Measurements from ENCODE around the gene ZSWIM4.
"Not testable (repeated sequence)": the region's sequence is repeated elsewhere in the genome, so short reads cannot be mapped to it uniquely, and the experiment has no call there.

The ZSWIM4 gene

GRCh38 chr19:13838435-13839129 is 43.3 kb downstream of the ZSWIM4 start:
- DNase-seq, result no peak

- DNase-seq, result no peak
Measured at GRCh38 chr19:13839130-13839937, 44.1 kb downstream of the ZSWIM4 start.

- no peak for DNase-seq
Measured at GRCh38 chr19:13839938-13840304, 44.7 kb downstream of the ZSWIM4 start.

- no peak for DNase-seq
Measured at GRCh38 chr19:13840305-13841085, 45.3 kb downstream of the ZSWIM4 start.

- DNase-seq, result no peak
Measured at GRCh38 chr19:13841086-13841961, 46.1 kb downstream of the ZSWIM4 start.

- DNase-seq, result no peak
Measured at GRCh38 chr19:13841962-13842290, 46.7 kb downstream of the ZSWIM4 start.

GRCh38 chr19:13842291-13843103 is 47.3 kb downstream of the ZSWIM4 start:
- DNase-seq, result no peak

- no peak for DNase-seq
Measured at GRCh38 chr19:13843104-13843921, 48.1 kb downstream of the ZSWIM4 start.

GRCh38 chr19:13844130-13844631 is 48.9 kb downstream of the ZSWIM4 start:
- DNase-seq, result no peak

GRCh38 chr19:13846557-13847406 is 51.5 kb downstream of the ZSWIM4 start:
- peak; percentile 79 for DNase-seq

GRCh38 chr19:13847407-13848339 is 52.4 kb downstream of the ZSWIM4 start:
- peak; percentile 45 for DNase-seq

GRCh38 chr19:13848340-13848677 is 53.1 kb downstream of the ZSWIM4 start:
- DNase-seq, result no peak

- no peak for DNase-seq
Measured at GRCh38 chr19:13848798-13849676, 53.8 kb downstream of the ZSWIM4 start.

GRCh38 chr19:13849991-13850909 is 55.0 kb downstream of the ZSWIM4 start:
- DNase-seq, result peak; percentile 70

- no peak for DNase-seq
Measured at GRCh38 chr19:13850910-13851733, 55.9 kb downstream of the ZSWIM4 start.

- not testable (repeated sequence) for DNase-seq
Measured at GRCh38 chr19:13851734-13852114, 56.5 kb downstream of the ZSWIM4 start.

Measured in NCI-H1092 (cell line).